Stimulated activated CD8-positive, alpha-beta memory T cell treated with anti-CD3 and anti-CD28 coated beads, Interleukin-4, amount 100 ng/mL, for 48 hours (primary cell): ENCODE data around the gene ZMYM3.
A peak's percentile ranks its signal among the peaks of the same experiment; 100 is the strongest.

ENCODE experiments used
- DNase-seq: peaks from one replicate; pipeline ENCODE4 v3.0.0-alpha.2; 2020

Gene ZMYM3

GRCh38 chrX:71252221-71252620 lies 1.7 kb downstream of the ZMYM3 start:
- DNase-seq: no peak

- peak; percentile 52 for DNase-seq
Observed at GRCh38 chrX:71251466-71251973, 2.4 kb downstream of the ZMYM3 start.

DNA sequence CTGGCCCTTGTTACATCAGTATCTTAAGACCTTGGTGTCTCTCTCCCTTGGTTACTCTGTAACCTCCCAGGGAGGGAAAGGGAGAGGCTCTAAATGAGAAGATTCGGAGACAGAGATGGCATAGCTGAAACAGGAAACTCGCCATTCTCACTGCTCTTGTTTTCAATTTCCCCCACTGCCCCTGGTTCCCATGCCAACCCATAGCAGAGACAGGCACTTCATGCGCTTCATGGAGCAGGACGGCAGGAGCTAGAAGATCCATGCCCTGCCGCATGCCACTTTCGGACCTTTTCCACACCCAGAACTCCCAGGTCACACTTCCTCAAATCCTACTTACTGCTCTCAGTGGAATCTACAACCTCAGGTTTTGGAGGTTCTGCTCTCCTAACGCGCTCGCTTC lies 3.1 kb downstream of the ZMYM3 start:
- no peak for DNase-seq

- DNase-seq: no peak
Observed at GRCh38 chrX:71245159-71245558, 8.8 kb downstream of the ZMYM3 start.

DNA sequence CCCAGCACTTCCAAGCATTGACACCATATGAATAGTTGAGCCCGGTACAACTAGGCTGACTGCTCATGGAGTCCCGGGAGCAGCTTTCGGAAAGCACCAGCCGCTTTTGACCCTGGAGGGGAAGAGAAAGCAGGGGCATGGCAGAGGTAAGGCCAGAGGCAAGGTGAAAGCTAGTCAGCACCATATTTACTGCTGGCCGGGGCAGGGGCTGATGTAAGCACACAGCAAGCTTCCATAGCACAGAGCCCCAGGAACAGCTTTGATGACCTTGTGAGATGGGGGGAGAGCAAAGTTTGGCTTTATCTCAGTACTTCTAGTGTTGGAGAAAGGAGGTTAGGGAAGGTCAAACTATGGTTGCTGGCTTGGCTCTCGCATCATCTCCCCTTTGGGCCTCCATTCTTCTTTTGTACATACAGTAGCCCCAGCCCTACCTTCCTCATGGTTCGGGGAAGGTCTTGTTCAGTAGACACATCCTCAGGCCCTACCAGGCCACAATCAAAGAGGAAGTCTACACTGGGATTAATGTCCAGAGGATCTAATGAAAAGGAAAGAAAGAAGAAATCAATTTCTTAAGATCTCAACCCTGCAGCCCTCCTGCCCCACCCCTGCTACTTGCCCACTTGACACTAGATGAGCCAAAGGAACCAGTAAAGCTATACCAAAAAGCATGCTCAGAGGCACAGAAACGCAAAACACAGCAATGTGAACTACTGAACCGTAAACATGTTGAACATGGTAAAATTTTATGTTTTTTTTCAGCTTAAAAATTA lies 9.4 kb downstream of the ZMYM3 start:
- DNase-seq: no peak

- DNase-seq: no peak
Observed at GRCh38 chrX:71241301-71241700, 12.6 kb downstream of the ZMYM3 start.

- DNase-seq: no peak
Observed at GRCh38 chrX:71239781-71240180, 14.2 kb downstream of the ZMYM3 start.

DNA sequence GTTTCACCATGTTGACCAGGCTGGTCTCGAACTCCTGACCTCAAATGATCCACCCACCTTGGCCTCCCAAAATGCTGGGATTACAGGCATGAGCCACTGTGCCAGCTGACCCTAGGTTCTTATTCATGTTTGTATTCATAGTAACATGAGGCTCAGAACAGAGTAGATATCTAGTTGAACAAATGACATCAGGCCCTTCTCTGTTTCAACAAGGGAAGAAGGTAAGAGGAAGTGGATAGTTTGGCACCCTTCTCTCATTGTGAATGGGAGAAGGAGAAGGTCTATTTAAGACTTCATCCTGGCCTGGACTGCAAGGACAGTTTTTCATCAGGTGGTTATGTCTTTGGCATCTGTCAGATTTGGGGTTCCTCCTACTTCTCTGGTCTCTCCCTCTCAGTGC lies 17.1 kb downstream of the ZMYM3 start:
- DNase-seq: no peak

DNA sequence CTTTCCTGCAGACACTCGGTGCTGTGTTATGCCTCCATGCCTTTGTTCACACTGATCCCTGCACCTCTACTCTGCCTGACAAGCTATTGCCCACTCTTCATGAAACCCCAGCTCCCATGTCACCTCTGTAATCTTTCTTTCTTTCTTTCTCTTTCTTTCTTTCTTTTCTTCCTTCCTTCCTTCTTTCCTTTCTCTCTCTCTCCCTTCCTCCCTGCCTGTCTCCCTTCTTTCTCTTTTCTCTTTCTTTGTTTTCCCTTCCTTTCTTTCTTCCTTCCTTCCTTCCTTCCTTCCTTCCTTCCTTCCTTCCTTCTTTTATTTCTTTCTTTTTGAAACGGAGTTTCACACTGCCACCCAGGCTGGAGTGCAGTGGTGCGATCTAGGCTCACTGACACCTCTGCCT lies 18.5 kb downstream of the ZMYM3 start:
- no peak for DNase-seq

DNA sequence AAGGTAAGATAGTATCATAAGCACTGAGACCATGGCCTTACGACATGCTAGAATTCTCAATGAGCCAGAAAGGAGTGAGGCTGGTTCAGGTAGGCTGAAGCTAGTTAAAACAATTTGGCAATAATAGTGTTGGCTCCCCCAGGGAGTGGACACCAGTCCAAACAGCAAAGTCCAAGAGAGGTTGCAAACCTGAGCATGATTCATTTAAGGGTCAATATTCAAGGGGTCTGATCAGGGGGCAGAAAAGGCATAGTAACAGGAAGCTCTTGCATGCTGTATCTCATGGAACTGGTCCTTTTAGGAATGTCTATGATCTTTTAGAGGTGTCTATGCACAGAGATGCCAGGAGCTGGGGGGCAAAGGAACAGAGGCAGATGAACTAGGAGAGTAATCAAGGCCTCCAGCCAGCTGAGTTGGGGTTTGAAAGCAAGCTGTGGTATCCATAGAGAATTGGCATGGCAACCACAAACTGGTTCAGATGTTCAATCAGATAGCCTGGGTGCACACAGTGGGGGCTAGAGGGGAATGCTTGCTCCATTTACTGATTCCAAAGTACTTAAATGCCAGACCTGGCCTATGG lies 25.8 kb downstream of the ZMYM3 start:
- DNase-seq: no peak

DNA sequence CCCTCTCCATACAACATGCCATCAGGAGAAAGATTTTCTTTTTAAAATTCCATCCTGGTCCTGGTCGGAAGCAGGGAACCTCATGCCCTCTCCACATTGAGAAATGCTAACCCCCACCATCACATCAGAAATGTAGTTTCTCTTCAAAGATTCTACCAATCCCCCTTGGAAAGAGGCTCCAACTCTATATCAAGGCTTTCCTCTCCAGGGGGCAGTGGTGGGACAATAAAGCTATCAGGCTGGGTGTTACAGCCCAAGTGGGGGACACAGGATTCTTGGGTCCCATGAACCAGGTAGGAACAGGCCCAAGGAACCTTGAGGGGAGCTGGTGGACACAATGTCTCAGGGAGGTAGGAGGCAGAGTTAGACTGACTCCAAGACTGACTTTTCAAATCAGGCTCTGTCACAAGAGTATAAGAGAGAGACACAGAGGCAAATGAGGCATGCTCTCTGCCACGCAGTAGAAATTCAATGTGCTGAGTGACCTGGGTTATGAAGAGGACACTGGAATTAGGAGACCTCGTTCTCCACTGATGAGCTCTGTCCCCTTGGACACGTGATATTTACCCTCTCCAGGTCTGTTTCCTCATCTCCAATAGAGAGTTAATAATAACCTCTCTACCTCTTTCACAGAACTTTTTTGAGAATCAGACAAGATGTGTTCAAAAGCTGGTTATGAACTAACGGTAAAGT lies 26.4 kb downstream of the ZMYM3 start:
- DNase-seq: no peak

- DNase-seq: no peak
Observed at GRCh38 chrX:71225676-71226075, 28.3 kb downstream of the ZMYM3 start.

DNA sequence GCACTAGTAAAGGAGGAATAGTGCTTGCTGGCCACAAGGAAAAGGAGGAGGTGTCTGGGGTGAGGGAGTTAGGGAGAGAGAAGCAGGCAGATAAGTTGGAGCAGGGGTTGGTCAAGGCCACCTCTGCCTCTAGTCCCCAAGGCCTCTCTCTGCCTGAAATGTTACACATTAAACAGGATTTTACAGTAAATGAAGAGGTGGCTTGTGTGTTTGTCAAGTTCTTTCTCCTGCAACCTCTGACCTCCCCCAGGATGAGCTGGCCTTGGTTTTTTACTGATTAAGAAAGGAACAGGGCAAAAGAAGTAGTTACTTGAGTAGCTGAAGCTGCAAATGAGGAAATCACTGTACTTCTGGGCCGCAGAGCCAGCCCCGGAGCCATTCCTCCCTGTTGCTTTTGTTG lies 28.9 kb downstream of the ZMYM3 start:
- no peak for DNase-seq

DNA sequence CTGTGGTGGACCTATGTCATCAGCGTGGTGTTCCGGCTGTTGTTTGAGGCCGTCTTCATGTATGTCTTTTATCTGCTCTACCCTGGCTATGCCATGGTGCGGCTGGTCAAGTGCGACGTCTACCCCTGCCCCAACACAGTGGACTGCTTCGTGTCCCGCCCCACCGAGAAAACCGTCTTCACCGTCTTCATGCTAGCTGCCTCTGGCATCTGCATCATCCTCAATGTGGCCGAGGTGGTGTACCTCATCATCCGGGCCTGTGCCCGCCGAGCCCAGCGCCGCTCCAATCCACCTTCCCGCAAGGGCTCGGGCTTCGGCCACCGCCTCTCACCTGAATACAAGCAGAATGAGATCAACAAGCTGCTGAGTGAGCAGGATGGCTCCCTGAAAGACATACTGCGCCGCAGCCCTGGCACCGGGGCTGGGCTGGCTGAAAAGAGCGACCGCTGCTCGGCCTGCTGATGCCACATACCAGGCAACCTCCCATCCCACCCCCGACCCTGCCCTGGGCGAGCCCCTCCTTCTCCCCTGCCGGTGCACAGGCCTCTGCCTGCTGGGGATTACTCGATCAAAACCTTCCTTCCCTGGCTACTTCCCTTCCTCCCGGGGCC lies 29.7 kb downstream of the ZMYM3 start:
- no peak for DNase-seq

- DNase-seq: no peak
Observed at GRCh38 chrX:71222929-71223328, 31.0 kb downstream of the ZMYM3 start, which contains the start of gene GJB1. TSS of gene GJB1 (plus strand) at chrX:71223224. CDS start at chrX:71223708, 484 bp downstream.

- DNase-seq: no peak
Observed at GRCh38 chrX:71221145-71221544, 32.8 kb downstream of the ZMYM3 start.

DNA sequence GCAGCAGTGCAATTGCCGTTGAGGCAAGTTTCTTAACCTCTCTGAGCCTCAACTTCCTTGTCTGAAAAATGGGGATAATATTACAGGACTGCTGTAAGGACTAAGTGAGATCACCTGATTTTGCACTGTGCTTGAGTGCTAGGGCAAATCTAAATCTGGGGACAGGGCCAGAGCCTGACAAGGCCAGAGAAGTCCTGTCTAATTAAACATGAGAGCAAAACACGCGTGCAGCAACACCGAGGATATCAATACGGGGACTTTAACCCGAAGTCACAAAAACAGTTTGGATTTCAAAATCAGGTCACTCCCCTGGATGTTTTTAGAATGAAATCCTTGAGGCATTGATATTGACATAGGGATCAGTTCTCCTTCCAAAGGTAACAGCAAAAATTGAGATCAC lies 36.6 kb downstream of the ZMYM3 start:
- DNase-seq: no peak

DNA sequence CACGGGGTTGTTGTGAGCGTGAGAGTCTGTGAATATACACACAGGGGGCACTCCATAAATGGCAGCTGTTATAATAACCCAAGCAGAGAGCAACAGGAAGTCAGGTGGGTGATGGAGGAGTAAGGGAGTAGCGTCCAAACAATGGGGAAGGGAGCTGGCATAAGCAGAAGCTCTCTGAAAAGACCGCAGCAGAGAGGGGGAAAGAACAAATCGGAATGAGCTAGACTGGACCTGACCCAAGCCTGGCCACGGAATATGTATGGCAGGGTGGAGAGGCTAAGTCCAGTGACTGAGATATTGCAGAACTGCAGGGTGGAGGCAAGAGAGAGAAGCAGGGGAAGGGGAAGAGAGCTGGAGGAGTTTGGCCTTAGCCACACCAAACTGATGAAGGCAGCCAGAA lies 37.5 kb downstream of the ZMYM3 start:
- no peak for DNase-seq

- DNase-seq: no peak
Observed at GRCh38 chrX:71215338-71215912, 38.5 kb downstream of the ZMYM3 start.

DNA sequence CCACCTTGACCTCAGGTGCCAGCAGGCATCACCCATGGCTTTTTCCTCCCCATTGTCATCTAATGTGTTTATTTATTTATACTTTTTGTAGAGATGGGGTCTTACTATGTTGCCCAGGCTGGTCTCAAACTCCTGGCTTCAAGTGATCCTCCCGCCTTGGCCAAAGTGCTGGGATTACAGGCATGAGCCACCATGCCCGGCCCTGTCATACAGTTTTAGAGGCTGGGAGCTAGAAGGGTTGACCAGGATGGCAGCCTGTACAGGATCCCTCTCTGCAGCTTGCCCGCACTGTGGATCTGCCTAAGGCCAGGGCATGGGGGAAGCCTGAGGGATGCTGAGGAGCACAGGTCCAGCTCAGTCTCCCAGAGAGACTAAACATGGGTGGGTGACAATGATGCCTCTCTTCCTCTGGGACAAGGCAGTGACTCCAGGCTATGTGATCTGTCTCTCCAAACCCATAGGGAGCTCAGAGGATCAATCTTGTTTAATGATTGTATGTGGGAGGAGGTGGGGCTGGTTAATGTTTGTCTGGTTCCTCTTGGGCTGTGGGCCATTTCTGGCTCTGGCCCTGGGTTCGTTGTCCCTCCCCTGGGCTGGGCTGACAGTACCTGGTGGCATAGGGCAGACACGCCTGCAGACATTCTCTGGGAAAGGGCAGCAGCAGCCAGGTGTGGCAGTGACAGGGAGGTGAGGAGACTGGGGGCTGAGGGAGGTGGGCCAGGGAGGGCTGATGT lies 39.2 kb downstream of the ZMYM3 start:
- no peak for DNase-seq

GRCh38 chrX:71214152-71214551 lies 39.8 kb downstream of the ZMYM3 start:
- no peak for DNase-seq

- no peak for DNase-seq
Observed at GRCh38 chrX:71212536-71212935, 41.4 kb downstream of the ZMYM3 start.
